Brain microvascular endothelial cell (primary cell): ENCODE measurements around the gene ZNF740.
"Not testable (repeated sequence)": the region's sequence is repeated elsewhere in the genome, so short reads cannot be mapped to it uniquely, and the experiment has no call there.

Experiments used
- DNase-seq: peaks from one replicate; pipeline ENCODE4 v3.0.0-alpha.2; 2020
- H3K27ac ChIP-seq: fragments of 250-450 bp; sonication (Bioruptor Pico); 2 replicates; pipeline ENCODE4 v1.5.1; 2020; ENCODE audit warnings: mild to moderate bottlenecking, moderate library complexity
- H3K27me3 ChIP-seq: fragments of 250-450 bp; sonication (Bioruptor Pico); replicated peaks from 2 replicates; pipeline ENCODE4 v1.5.1; 2020; ENCODE audit warnings: mild to moderate bottlenecking
- H3K36me3 ChIP-seq: fragments of 250-450 bp; sonication (Bioruptor Pico); replicated peaks from 2 replicates; pipeline ENCODE4 v1.5.1; 2020; ENCODE audit warnings: mild to moderate bottlenecking
- H3K4me3 ChIP-seq: 2 replicates; pipeline ENCODE4 v1.5.1; 2011; ENCODE audit warnings: low read depth, mild to moderate bottlenecking, control low read depth, low read length, moderate library complexity
- CTCF ChIP-seq: IDR thresholded peaks from 2 replicates; pipeline ENCODE4 v1.5.1; 2011; ENCODE audit warnings: low read depth, mild to moderate bottlenecking, moderate library complexity, low read length, control low read depth, inconsistent platforms; ENCODE audit errors: missing control alignments
- in situ Hi-C: cut with HindIII; loops from 2 replicates; pipeline ENCODE4 v1.10.0; 2017; ENCODE audit warnings: low sequenced_read_pairs, low pct_ligation_motif_present

The ZNF740 gene

DNA sequence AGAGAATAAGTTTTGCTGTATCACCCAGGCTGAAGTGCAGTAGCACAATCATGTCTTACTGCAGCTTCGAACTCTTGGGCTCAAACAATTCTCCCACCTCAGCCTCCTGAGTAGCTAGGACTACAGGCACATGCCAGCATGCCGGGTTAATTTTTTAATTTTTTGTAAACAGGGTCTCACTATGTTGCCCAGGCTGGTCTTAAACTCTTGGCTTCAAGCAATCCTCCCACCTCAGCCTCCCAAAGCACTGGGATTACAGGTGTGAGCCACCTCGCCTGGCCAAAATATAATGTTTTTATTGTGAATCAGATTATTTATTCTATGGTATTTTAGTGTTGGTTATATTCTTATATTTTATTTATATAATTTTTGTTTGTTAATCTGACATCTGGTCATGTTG is 3.8 kb upstream of the ZNF740 start:
- in situ Hi-C loops: no loop called here
- DNase-seq: no peak
- Histone ChIP-seq H3K27ac (no peak overlapping the region), H3K36me3 (peaks cover under 1% of the 10 kb centered on the region), H3K27me3 (no peaks in the 10 kb centered on the region), H3K4me3 (no peak overlapping the region)
- no peak for TF ChIP-seq CTCF

- H3K36me3 ChIP-seq, H3K27me3 ChIP-seq, DNase-seq, H3K27ac ChIP-seq, H3K4me3 ChIP-seq, in situ Hi-C loops: not testable (repeated sequence)
These were observed 3.1 kb upstream of the ZNF740 start for GRCh38 chr12:53177447-53177846.

DNA sequence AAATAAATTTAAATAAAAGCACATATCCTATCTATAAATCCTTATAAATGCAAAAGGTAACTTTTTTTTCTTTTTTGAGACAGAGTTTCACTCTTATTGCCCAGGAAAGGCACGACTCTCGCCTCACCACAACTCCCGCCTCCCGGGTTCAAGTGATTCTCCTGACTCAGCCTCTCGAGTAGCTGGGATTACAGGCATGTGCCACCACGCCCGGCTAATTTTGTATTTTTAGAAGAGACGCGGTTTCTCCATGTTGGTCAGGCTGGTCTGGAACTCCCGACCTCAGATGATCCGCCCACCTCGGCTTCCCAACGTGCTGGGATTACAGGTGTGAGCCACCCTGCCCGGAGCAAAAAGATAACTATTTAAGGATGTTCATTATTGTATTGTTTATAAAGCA is 1.7 kb upstream of the ZNF740 start:
- H3K27me3 ChIP-seq, H3K4me3 ChIP-seq, H3K27ac ChIP-seq, in situ Hi-C loops, DNase-seq: not testable (repeated sequence)
- H3K36me3 ChIP-seq: peaks cover 12% of the 10 kb centered on the region

- Histone ChIP-seq H3K27ac (peak overlapping the region; percentile 87), H3K27me3 (no peaks in the 10 kb centered on the region), H3K36me3 (peaks cover 13% of the 10 kb centered on the region), H3K4me3 (peak overlapping the region; percentile 79)
- no peak for TF ChIP-seq CTCF
- in situ Hi-C loops: no loop called here
- no peak for DNase-seq
These were observed 769 bp upstream of the ZNF740 start for GRCh38 chr12:53179687-53180219.

GRCh38 chr12:53180931-53181645 is 566 bp downstream of the ZNF740 start:
- Histone ChIP-seq H3K4me3 (peak overlapping the region; percentile 79), H3K27ac (peak overlapping the region; percentile 87), H3K27me3 (no peaks in the 10 kb centered on the region), H3K36me3 (peaks cover 25% of the 10 kb centered on the region)
- no peak for TF ChIP-seq CTCF
- peak; percentile 41 for DNase-seq
- in situ Hi-C loops: no loop called here

GRCh38 chr12:53181935-53182334 is 1.4 kb downstream of the ZNF740 start:
- H3K4me3 ChIP-seq: peak overlapping the region; percentile 79

More at GRCh38 chr12:53181935-53182334, 1.4 kb downstream of the ZNF740 start:
- Histone ChIP-seq H3K27me3 (no peaks in the 10 kb centered on the region), H3K27ac (no peak overlapping the region), H3K36me3 (peaks cover 34% of the 10 kb centered on the region)
- no peak for DNase-seq
- TF ChIP-seq CTCF: no peak
- in situ Hi-C loops: no loop called here
